ENCODE results near the gene PNPO. TPM values are rescaled to one million over a fixed set of nuclear protein-coding genes. Genes with fewer than 3 reads are reported as not detected.

Gene PNPO
- total RNA-seq, 1 donor from 2014 or later = 37.0 TPM

DNA sequence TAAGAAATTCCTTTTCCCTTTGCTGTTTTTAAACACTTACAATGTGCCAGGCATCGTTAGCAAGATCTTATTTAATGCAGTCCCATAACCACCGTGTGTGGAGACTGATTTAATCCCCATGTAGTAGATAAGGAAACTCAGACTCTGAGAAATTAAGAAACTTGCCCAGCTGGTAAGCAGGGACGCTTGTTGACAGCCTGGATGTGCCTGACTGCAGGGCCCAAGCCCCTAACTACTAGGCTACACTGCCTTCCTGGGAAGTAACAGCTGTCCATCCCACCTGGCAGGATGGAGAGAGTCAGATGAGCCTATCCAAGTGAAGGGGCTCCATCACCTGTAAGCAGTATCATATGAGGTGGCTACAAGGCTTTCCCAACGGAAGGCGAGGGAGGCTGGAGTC lies 52.6 kb downstream of the PNPO start:
- intact Hi-C loops (cut with micrococcal nuclease) = no loop called here

DNA sequence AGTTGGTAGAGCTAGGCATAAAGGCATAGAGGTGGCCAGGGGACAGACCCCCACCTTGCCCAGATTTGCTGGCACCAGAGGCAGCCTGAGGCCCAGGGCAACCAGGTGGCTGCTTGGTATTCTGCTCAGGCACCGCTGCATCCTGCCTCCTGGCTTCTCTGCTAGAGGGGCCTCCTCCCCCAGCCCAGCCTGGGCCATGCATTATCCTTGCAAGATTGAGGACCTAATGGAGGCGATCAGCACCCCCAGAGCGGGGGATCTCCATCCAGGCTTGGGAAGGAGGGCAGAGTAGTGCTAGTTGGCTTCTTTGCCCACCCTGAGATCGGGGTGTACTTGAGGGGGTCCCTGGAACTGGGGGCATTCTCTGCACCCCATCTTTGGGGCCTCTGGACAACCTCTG lies 53.4 kb downstream of the PNPO start:
- intact Hi-C loops (cut with micrococcal nuclease) = no loop called here

DNA sequence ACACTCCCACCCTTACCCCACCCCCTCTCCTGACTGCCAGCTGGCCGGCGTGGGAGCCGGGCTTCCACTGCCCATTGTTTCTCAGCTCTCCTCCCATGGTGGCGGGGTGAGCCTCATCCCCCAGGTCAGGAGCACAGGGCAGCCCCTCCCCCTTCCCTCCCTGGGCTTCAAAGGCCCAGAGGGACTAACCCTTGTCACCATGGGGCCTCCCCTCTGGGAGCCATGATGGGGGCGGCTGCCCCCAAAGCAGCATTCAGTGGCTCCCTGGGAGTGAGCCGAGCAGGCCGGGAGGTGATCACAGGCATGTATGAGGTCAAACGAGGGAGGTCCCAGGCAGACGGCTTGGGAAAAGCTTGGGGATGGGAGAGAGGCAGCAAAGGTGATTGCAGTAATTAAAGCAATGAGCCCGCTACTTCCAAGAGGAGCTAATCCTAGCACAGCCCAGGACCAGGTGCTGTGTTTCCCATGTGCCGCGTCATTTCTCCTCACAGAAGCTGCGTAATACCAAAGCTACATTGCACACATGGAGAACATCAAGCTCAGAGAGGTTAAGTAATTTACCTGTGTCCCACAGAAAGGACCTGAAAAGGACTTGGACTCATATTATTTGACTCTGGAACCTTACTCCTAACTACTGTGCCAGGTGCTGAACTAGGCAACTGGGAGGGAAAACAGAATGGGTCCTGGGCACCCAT lies 54.0 kb downstream of the PNPO start:
- intact Hi-C loops (cut with micrococcal nuclease) = no loop called here

DNA sequence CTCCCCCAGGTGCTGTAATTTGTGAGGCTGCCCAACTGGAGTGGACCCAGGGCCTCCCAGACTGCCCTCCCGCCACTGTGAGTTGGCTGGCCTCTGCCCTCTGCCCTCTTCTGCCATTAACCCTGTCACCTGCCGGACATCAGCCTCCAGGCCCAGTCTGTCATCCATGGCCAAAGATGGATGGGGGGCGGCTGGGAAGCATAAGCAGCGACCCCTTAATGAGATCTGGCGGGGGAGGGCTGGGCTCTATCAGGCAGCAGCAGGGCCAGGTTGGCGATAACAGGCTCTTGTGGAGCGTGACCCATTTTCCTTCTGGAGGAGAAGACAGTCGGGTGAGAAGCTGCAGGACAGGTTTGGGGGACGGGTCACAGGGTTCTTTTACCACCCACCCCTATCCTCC lies 54.8 kb downstream of the PNPO start:
- intact Hi-C loops (cut with micrococcal nuclease) = no loop called here

DNA sequence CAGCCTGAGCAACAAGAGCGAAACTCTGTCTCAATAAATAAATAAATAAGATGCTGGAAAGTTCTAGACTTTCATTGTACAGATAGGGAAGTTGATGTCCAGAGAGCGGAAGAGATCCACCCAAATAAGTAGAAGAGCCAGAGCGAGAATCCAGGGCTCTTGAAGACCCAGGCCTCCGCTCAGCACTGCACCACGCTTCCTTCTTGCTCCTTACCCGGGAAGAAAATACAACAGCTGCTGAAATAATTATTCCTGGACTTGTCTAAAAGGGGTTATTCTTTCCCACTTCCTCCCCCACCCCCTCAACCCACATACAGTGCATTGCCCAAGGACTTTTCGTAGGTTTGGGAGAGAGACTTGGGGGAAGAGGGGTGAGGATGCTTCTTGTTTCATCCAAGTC lies 56.2 kb downstream of the PNPO start:
- intact Hi-C loops (cut with micrococcal nuclease) = no loop called here

DNA sequence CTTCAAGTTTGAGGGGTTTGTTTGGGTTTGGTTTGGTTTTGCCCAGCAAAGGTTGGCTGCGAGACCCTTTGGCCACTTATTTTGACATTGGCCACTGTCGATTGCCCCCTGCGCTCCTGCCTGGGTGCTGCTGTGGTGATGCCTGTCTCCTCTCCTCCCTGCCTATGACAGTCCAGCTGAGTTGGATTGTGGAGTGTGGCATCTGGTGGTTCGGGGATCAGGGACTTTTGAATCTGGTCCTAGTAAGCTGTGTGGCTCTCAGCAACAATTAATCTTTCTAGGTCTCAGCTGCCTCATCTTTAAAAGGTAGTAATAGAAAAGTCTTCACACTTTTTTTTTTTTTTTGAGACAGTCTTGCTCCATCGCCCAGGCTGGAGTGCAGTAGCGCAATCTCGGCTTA lies 56.7 kb downstream of the PNPO start:
- intact Hi-C loops (cut with micrococcal nuclease) = no loop called here

Other genes starting within 250 kb of the PNPO start
- 7.1 and 8.0 TPM in 2 replicates for gene TBKBP1, start 247.4 kb upstream of the PNPO start, total RNA-seq
- gene TBX21, start 208.3 kb upstream of the PNPO start, total RNA-seq = 49.2 and 51.3 TPM in 2 replicates
- 36.3 and 36.7 TPM in 2 replicates for gene OSBPL7, start 119.8 kb upstream of the PNPO start, total RNA-seq
- 40.5 and 45.0 TPM in 2 replicates for gene MRPL10, start 110.0 kb upstream of the PNPO start, total RNA-seq
- gene LRRC46, start 109.9 kb upstream of the PNPO start, total RNA-seq = 0.78 and 0.81 TPM in 2 replicates
- gene SCRN2, start 100.3 kb upstream of the PNPO start, total RNA-seq = 28.7 and 32.4 TPM in 2 replicates
- gene SP6, start 90.4 kb upstream of the PNPO start, total RNA-seq = 0.12 TPM in 1 of 2 replicates, not detected in the other
- 33.9 TPM in 2 replicates for gene SP2, start 45.3 kb upstream of the PNPO start, total RNA-seq
- not detected in 2 replicates for gene PRR15L, start 16.3 kb downstream of the PNPO start, total RNA-seq
- gene CDK5RAP3, start 29.5 kb downstream of the PNPO start, total RNA-seq = 195 and 214 TPM in 2 replicates
- 4.7 and 8.1 TPM in 2 replicates for gene COPZ2, start 96.2 kb downstream of the PNPO start, total RNA-seq
- gene NFE2L1, start 106.8 kb downstream of the PNPO start, total RNA-seq = 64.8 and 74.9 TPM in 2 replicates
- gene CBX1, start 159.9 kb downstream of the PNPO start, total RNA-seq = 52.8 and 55.2 TPM in 2 replicates
- 32.8 and 33.9 TPM in 2 replicates for gene SNX11, start 166.2 kb downstream of the PNPO start, total RNA-seq

Measured in T-helper 1 cell treated with Interleukin-12 subunit alpha and Interleukin-12 subunit beta and Interleukin-4 antibody, amounts not matched to agents 30 ng/mL and 1 ng/mL, for 36 hours (primary cell).